BE2C (cell line): Measurements from ENCODE around the gene PLD5.

Experiments
- DNase-seq: peaks from one replicate; pipeline ENCODE4 v3.0.0-alpha.2; 2020
- H3K27me3 ChIP-seq: fragments of 250-450 bp; sonication (Bioruptor Pico); 2 replicates; pipeline ENCODE4 v1.5.1; 2020; ENCODE audit warnings: mild to moderate bottlenecking
- H3K36me3 ChIP-seq: fragments of 250-450 bp; sonication (Bioruptor Pico); 2 replicates; pipeline ENCODE4 v1.5.1; 2020; ENCODE audit warnings: mild to moderate bottlenecking
- H3K4me1 ChIP-seq: fragments of 250-450 bp; sonication (Bioruptor Pico); 2 replicates; pipeline ENCODE4 v1.5.1; 2020
- H3K4me3 ChIP-seq: 2 replicates; pipeline ENCODE4 v1.5.1; 2011; ENCODE audit warnings: low read depth, low read length
- H3K9me3 ChIP-seq: fragments of 250-450 bp; sonication (Bioruptor Pico); 2 replicates; pipeline ENCODE4 v1.5.1; 2020
- TF ChIP-seq, protein P1 (sequence below): IDR thresholded peaks from 2 replicates; pipeline ENCODE4 v1.5.1; 2012; ENCODE audit warnings: mild to moderate bottlenecking, low read depth, low read length

PLD5 gene

DNA sequence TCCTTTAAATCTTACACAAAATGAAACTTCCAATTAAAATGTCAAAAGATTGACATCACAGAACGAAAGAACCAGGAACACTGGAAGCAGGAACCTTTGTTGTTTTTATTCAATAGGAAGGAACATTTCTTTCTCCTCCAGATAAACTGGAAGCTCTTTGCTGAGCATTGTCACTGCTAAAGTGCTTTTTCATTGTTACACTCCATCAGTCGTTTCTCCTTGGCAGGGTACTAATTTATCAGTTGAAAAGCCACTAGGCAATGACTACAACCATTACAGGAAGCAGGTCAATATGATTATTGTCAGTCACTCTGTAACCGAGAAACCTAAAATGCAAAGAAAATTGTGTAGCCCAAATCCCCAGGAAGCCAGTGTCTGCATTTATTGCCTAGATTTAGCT lies 362.4 kb downstream of the PLD5 start:
- no peak for DNase-seq
- no peaks in the 10 kb centered on the region for H3K36me3 ChIP-seq
- H3K4me3 ChIP-seq: no peak overlapping the region
- no peaks in the 10 kb centered on the region for H3K9me3 ChIP-seq
- H3K4me1 ChIP-seq: no peaks in the 10 kb centered on the region
- no peaks in the 10 kb centered on the region for H3K27me3 ChIP-seq
- TF ChIP-seq, protein P1, sequence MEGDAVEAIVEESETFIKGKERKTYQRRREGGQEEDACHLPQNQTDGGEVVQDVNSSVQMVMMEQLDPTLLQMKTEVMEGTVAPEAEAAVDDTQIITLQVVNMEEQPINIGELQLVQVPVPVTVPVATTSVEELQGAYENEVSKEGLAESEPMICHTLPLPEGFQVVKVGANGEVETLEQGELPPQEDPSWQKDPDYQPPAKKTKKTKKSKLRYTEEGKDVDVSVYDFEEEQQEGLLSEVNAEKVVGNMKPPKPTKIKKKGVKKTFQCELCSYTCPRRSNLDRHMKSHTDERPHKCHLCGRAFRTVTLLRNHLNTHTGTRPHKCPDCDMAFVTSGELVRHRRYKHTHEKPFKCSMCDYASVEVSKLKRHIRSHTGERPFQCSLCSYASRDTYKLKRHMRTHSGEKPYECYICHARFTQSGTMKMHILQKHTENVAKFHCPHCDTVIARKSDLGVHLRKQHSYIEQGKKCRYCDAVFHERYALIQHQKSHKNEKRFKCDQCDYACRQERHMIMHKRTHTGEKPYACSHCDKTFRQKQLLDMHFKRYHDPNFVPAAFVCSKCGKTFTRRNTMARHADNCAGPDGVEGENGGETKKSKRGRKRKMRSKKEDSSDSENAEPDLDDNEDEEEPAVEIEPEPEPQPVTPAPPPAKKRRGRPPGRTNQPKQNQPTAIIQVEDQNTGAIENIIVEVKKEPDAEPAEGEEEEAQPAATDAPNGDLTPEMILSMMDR: no peak

DNA sequence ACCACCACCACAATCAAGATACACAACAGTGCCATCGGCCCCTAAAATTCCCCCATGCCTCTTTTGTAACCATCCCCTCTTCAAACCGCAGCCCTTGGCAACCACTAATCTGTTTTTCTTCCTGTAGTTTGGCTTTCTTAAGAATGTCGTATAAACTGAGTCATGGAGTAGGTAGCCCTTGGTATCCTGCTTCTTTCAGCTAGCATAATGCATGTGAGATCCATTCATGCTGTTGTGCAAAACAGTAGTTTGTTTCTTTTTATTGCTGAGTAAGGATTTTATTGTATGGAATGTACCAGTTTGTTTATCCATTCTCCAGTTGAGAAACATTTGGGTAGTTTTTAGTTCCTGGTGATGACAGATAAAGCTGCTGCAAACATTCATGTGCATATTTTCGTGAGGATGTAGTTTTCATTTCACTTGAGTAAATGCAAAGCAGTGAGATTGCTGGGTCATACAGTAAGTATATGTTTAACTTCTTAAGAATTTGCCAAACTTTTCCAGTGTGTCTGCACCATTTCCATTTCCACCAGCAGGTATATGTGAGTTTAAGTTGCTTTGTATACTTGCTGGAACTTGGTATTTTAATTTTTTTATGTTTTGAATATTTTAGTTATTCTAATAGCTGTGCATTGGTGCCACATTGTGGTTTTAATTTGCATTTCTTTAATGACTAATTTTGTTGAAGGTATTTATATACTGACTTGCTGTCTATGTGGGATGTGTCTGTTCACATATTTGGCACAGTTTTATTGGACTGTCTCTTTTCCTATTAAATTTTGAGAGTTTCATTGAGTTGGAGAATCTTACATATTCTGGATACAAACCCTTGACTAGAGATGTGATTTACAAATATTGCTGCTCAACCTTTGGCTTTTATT lies 377.2 kb downstream of the PLD5 start:
- DNase-seq: no peak
- Histone ChIP-seq H3K4me3 (no peak overlapping the region), H3K36me3 (no peaks in the 10 kb centered on the region), H3K9me3 (no peaks in the 10 kb centered on the region), H3K4me1 (no peaks in the 10 kb centered on the region), H3K27me3 (no peaks in the 10 kb centered on the region)
- TF ChIP-seq, protein P1: no peak

DNA sequence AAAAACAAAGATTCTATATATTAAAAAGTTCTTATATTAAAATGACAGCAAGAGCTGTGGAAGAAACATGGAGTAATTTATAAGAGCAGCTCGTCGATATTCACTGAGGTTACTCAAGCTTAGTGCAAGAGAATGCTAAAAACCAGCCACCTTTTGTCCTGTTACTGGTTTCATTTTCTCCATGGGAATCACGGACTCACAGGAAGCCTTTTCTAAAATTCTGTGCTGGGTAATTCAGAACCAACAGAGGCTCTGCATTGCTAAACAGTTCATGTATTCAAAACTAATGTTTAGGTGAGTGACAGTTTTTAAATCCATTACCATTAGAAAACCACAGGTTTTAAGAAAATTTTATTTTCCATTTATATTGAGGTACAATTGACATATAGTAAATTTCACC lies 377.8 kb downstream of the PLD5 start:
- H3K9me3 ChIP-seq: no peaks in the 10 kb centered on the region
- no peaks in the 10 kb centered on the region for H3K27me3 ChIP-seq
- no peaks in the 10 kb centered on the region for H3K36me3 ChIP-seq
- H3K4me1 ChIP-seq: no peaks in the 10 kb centered on the region
- DNase-seq: no peak
- no peak overlapping the region for H3K4me3 ChIP-seq
- TF ChIP-seq, protein P1: no peak

DNA sequence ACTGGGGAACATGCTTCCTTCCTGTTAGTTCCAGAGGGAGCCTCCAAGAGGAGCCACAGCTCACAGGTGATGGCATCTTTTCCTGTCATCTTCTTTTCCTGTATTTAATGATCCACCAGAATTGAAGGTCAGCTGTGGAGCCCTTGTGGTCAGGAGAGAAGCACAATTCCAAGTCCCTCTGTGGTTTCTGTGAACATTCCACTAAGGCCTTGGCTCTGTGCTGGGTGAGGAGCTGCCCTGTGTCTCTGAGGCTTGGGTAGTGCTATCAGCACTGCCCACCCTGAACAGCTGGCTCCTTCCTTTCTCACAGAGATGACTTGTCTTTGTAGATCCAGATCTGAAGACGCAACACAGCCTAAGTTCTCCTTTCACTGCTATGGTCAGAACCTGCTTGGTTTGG lies 383.7 kb downstream of the PLD5 start:
- Histone ChIP-seq H3K36me3 (no peaks in the 10 kb centered on the region), H3K4me1 (peaks cover 6% of the 10 kb centered on the region), H3K4me3 (no peak overlapping the region), H3K9me3 (no peaks in the 10 kb centered on the region), H3K27me3 (no peaks in the 10 kb centered on the region)
- TF ChIP-seq, protein P1: no peak
- DNase-seq: no peak

DNA sequence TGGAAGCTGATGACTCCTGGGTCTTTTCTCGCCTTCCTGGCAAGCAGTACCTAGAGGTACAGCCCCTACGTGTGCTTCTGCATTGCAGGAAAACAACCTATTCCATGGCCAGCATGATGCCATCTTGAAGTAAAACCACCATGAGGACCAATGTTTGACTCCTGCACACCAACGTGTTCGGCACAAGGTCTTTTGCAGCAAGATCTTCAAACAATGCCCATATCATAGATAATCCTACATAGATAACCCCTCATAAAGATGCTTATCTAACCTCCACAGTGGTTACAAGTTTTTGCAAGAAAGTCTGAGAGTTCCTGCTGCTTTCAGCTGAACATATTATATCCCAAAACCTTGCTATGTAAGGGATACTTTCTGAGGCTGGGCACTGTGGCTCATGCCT lies 384.5 kb downstream of the PLD5 start:
- Histone ChIP-seq H3K4me1 (peaks cover 6% of the 10 kb centered on the region), H3K36me3 (no peaks in the 10 kb centered on the region), H3K4me3 (no peak overlapping the region), H3K27me3 (no peaks in the 10 kb centered on the region), H3K9me3 (no peaks in the 10 kb centered on the region)
- no peak for DNase-seq
- TF ChIP-seq, protein P1: no peak

DNA sequence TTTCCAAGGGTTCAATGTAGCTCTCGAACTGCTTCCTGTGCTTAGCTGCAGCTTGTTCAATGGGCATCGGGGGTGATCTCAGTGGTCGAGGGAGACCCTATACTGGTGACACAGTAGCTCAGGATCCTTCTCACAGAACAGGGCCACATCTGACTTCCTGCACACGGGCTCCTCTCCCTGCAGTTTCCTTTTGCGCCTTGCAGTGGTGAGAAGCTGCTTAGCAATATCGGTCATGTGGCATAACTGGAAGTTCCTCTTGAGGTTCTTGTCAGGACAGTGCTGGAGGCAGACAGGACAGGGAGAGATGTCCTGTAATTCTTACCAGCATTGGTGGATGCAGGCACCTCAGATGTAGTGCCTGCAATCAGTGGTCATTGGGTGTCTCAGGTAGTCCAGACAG lies 385.1 kb downstream of the PLD5 start:
- no peak for DNase-seq
- TF ChIP-seq, protein P1: no peak
- Histone ChIP-seq H3K36me3 (no peaks in the 10 kb centered on the region), H3K27me3 (no peaks in the 10 kb centered on the region), H3K9me3 (no peaks in the 10 kb centered on the region), H3K4me3 (no peak overlapping the region), H3K4me1 (peaks cover 6% of the 10 kb centered on the region)
